GM19467 (cell line): ENCODE results near the gene KIF3B.
"Not testable (repeated sequence)": the region's sequence is repeated elsewhere in the genome, so short reads cannot be mapped to it uniquely, and the experiment has no call there.

ENCODE experiments used
- ATAC-seq: cut with Tn5 transposase; IDR thresholded peaks from one replicate; pipeline ENCODE4 v1.9.1; 2021; ENCODE audit warnings: mild to moderate bottlenecking, moderate library complexity; ENCODE audit not compliant: unreplicated experiment

KIF3B gene

DNA sequence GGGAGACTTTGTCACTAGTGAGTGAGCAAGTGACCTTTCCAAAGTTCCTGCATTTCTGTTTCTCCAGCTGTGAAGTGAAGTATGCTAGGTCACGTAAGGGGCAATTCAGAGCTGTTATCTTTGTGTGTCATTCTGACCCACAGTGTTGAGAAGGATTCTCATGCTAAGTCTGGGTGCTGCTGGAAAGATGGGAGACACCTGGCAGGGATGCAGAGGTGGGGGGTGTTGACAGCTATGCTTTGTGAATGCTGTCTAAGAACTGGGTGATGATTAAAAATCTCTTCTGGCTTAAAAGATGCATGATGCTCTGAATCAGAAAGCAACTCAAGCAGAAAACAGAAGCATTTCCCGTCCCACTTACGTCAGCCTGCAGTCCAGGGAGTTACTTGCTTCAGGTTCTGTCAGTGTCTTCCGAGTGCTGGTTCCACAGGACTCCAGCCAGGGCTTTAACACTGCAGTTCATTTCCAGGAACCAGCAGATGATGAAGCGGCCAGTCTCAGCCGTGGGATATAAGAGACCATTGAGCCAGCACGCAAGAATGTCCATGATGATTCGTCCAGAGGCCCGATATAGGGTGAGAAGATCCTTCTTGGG is 49.7 kb downstream of the KIF3B start:
- no peak for ATAC-seq

DNA sequence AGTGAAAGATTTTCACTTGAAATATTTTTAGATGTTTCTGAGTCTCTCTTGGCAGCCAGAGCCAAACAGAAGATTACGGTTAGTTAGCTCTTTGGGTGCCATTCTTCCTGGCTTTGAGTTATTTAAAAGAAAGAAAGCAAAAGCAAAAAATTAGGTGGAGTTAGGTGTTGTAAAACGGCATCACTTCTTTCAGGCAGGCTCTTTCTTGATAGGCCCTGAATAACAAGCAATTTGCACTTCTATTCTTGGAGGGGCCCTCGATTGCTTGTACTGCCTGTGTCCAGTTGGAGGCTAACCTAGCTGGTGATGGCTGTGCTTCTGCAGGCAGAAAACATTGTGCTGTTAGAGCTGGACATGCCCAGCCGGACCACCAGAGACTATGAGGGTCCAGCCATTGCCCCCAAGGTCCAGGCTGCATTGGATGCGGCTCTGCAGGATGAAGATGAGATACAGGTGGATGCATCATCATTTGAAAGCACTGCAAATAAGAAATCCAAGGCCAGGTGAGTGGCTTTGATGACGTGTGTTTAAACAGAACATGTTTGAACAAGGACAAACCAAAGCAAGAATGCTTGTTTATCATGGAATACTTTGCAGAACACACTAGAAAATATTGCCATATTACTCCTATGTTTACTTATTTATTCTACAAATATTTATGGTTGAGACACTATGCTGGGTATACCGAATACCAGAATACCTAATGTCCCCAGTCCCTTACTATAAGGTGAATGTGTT is 52.5 kb downstream of the KIF3B start:
- ATAC-seq: no peak

DNA sequence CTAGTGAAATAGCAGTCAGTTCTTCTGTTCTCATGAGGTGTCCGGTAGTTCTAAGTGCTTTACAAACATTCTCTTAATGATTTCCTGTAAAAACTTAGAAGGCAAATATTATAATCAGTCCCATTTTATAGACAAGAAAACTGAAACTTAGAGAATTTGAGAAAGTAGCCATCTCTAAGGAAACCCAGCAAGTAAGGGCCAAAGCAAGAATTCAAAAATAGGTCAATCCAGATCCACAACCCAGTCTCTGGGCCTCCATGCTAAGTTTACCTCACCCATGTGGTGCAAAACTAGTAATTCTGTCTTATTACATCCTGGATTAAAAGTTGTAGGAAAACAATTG is 53.1 kb downstream of the KIF3B start:
- no peak for ATAC-seq

DNA sequence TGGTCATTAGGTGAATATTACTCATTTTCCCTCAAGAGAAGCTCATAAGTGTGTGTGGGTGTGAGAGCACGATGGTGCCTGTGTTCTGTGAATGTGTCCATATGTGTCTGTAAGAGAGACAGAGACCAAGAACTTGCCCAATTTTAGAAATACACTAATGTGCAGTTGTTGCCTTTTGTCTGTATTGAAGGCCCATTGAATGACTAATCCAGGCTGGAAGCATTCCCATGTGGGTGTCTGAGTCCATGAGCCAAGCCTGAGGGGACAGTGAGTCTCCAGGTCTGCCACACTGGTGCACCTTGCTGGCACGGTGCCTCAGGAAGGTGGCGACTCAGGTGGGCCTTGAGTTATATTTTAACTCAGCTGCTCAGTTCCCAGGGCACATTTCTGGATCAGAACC is 55.2 kb downstream of the KIF3B start:
- no peak for ATAC-seq

DNA sequence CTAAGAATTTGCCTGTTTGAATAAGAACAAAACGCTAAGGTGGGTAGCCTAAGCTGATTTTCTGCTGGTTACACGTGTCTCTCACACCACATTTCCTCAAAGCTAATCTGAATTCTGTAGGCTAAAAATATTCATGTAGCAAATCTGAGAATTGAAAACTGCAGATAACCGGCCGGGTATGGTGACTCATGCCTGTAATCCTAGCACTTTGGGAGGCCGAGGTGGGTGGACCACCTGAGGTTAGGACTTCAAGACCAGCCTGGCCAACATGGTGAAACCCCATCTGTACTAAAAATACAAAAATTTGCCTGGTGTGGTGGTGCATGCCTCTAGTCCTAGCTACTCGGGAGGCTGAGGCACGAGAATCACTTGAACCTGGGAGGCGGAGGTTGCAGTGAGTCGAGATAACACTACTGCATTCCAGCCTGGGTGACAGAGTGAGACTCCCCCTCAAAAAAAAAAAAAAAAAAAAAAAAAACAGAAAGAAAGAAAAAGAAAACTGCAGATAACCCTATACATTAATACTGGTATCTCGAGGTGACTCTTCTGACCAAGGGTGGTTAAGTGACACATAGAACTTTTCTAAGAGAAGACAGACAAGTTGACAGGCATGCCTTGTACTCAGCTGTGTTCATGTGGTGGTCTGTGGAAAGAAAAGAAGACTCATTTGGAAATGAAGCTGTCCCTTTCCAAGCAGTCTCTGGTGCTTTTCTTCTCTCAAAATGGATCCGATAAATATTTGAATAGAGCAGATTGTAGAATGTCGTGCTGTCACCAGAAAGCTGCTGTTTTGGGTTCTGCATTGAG is 55.9 kb downstream of the KIF3B start:
- ATAC-seq: no peak

DNA sequence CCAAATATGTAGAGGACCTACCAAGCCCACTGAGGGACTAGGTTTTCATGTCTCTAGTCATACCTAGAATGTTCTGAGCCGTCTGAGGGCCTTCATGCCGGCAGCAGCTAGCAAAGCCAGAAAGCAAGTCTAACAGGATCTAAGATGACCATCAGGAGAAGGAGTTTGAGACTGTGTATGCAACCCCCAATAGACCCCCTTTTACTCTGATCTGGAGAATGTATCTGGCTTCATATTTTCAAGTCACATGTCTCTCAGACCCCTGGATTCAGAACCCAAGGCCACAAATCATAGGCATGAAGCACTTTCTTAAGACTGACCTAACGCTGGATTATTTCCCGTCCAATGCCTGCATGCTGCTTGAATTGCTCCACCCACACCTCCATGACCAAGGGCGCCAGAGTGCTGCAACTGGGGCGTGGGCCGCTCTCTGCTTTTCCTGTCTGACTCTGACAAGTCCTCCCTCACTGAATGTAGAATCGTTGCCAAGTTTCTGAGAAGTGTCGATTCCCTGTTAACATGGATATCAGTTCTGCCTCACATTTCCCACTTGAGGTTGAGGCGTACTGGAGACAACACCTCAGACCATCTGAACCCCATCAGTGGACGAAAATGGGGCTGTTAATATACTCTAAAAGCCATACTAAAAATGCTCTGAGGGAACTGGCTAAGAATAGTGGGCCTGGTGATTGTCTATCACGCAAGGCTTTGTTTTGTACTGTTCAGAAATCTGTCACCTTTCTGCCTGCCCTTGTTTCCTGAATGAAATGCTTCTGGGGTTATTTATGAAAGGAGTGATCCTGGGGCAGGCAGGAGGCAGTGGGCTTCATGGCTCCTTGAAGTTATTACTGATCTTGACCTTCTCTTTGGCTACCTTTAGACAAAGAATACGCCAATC is 56.8 kb downstream of the KIF3B start:
- no peak for ATAC-seq

DNA sequence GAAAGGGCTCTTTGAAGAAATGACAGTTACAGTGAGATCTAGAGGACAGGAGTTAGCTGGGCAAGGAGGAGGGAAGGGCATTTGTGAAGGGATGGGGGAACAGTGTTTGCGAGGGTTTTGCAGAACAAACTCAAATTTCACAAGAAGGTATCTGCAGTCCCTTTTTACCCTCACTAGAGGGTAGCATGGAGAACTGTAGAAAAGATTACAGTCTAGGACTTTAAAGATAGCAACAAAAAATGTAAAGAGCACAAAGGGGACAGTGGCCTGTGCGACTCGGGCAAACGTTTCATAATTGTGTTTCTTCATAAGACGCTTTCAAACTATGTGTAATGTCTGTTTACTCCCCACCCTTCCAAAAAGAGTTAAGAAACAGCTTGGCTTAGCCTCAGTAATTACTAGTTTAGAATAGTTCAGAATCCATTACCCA is 59.5 kb downstream of the KIF3B start:
- ATAC-seq: no peak

DNA sequence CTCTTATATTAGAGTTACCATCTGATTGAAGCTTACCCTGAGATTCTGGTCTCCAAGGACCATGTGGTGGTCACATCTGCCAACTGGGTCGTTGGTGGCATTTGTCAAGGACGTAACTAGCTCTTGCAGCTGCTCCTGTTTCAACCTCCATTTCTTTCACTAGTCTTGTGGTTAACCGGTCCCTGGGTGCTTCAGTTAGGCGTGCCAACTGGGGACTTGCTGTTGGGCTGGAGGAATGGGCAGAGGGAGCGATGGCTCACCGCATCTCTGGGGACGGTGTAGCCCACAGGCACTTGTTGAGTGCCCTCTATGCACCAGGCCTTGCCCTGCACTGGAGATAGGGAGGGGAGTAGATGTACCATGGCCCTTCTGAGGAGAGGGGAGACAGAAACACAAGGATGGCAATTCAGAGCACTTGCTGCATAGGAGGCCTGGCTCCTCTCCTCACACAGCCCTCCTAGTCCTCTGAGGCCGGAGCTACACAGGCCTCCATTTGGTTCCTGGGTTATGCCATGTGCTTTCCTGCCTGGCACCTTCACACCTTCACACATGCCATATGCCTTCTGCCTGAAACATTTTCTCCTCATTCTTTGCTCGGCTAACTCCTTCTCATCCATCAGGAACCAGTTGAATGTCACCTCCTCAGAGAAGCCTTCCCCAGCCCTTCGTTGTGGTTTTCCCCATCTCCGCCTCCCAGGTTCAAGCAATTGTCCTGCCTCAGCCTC is 60.6 kb downstream of the KIF3B start:
- ATAC-seq: no peak

DNA sequence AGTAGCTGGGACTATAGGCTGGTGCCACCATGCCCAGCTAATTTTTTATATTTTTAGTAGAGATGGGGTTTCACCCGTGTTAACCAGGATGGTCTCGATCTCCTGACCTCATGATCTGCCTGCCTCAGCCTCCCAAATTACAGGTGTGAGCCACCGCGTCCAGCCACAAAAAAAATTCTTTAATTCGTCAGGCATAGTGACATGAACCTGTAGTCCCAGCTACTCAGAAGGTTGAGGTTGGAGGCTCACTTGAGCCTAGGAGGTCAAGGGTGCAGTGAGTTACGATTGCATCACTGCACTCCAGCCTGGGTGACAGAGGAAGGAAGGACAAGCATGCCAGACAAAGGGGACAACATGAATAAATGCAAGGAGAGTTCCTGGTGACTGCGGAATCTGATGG is 61.2 kb downstream of the KIF3B start:
- no peak for ATAC-seq

DNA sequence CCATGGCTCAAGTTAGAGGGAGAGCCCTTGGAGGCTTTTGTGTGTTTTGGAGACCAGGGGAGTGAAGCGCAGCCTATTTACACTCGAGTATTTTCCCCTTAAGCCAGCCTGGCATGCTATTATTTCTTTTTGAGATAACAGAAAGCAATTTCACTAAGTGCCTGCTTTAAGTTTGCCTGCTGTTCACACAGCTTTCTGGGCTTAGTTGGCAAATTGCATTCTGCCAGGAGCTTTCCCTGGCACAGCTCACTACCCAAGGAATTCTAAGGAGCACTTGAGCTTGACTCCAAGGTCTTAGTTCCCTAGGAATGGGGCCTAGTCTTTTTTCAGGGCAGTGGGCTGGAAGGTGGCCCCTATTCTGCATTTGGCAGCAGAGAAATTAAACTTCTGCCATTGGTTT is 61.7 kb downstream of the KIF3B start:
- ATAC-seq: no peak

DNA sequence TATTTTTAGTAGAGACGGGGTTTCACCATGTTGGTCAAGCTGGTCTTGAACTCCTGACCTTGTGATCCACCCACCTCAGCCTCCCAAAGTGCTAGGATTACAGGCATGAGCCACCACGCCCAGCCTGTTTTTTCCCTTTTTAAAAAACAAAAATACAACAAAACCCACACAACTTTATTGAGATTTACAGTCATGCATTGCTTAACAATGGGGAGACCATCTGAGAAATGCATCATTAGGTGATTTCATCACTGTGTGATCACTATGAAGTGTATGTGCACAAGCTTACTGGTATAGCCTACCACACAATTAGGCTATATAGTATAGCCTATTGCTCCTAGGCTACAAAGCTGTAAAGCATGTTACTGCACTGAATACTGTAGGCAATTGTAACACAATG is 63.6 kb downstream of the KIF3B start:
- ATAC-seq: not testable (repeated sequence)

DNA sequence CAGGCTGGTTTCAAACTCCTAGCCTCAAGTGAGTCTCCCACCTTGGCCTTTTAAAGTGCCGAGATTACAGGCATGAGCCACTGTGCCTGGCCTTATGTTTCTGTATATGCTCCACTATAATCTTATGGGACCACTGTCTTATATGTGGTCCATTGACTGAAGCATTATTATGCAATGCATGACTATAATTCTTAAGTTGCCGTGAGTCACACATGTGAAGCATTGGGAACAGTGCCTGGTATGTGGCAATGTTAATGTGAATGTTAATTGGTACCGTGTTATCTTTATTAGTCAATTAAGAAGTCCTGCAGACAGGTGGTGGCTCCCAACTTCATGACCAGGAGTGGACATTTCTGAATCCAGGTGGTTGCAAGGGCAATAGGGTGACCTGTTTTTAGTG is 66.0 kb downstream of the KIF3B start:
- no peak for ATAC-seq

DNA sequence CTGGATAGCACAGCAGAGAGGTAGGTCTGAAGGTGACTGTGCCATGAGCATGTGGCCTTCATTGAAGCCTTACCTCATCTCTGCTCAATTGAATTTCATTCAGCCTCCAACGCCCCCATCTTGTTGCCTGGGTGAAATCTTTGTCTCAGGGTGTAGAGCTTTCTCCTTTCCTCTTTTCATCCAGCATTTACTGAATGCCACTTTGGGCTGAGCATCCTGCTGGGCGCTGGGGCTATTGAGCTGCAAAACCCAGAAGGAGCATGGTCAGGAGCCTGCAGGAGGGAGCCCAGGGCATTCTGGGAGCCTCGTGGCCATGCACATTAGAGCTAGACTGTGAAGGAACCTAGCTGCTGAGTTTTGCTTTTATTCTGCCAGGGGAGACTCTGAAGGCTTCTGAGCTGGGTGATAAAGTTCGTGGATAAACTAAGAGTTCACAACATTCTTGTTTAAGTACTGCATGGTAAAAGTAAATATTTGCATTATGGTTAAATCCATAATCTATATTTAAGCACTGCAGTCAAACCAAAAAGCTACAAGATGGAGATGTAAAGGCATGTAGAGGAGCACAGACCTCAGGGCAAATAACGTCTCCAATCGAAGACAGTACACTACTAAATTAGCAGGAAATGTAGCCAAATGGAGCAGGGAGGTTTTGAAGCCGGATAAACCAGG is 67.5 kb downstream of the KIF3B start:
- no peak for ATAC-seq

DNA sequence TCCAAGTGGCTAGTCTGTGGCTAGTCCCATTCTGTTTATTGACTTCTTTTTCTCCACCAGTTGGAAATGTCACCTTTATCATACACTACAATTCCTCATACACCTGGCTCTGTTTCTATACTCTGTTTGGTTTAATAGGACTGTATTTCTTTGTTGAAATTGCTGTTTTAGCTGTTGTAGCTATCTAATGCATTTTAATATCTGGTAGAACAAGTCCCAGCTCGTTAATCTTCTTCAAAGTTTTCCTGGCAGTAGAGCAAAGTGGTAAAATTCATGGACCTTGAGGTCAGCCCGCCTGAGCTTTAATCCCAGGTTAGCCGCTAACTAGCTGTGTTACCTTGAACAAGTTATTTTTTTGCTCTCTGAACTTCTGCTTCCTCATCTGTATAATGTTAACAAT is 70.8 kb downstream of the KIF3B start:
- no peak for ATAC-seq

DNA sequence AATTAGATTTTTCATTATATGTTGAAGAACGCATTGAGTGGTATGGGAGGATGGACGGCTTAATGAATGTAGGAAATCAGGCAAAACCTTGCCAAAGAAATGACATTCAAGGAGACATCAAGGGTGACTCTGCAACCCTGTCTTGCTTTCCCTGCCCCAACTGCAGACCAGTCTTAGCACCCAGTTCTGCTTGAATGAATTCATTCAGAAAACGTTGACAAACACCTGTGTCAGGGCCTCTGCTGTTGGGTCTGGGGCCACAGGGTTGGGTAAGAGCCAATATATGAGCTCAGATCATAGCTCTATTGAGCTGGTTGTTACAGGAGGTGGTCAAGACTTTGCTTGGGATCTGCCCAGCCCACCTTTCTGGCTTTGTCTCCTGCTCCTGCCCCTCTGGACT is 73.0 kb downstream of the KIF3B start:
- no peak for ATAC-seq

DNA sequence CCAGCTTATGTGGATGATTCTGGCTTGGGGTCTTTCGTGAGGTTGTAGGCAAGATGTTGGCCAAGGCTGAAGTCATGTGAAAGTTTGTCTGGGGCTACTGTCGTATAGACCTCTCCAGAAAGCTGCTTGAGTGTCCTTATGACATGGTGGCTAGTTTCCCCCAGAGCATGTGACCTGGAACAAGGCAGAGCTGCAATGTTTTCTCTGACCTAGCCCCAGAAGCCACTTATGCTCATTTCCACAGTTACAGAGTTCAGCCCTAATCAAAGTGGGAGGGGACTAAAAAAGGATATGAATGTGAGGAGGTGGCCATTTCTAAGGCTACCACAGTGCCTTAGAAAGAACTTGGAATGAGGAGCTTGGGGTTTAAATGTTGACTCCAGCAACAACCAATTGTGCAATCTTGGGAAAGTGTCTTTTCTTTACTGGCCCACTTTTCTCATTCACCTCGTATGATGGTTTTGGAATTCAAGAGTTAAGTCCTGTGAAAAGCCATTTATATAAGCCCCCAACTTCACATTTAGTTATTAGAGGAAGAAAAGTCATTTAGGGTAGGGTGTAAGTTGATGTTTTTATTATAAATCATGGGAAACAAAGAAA is 74.8 kb downstream of the KIF3B start:
- no peak for ATAC-seq

DNA sequence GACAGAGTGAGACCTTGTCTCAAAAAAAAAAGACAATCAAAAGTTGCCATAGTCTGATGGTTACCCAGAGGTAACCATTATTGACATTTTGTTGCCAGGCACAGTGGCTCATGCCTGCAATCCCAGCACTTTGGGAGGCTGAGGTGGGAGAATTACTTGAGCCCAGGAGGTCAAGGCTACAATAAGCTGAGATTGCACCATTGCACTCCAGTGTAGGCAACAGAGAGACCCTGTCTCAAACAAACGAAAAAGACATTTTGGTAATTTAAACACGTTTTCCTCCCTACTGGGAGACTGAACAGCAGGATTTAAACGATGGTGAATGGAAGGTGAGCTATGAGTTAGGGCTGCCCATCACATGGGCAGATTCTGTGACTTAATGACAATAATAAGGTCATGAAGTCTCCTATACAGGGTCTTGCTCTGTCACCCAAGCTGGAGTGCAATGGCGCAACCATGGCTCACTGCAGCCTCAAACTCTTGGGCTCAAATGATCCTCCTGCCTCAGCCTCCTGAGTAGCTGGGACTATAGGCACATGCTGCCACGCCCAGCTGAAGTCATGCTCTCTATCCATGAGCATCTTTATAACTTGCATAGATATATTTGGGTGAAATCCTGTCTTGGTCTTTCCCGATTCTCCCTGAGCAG is 76.5 kb downstream of the KIF3B start:
- ATAC-seq: no peak

DNA sequence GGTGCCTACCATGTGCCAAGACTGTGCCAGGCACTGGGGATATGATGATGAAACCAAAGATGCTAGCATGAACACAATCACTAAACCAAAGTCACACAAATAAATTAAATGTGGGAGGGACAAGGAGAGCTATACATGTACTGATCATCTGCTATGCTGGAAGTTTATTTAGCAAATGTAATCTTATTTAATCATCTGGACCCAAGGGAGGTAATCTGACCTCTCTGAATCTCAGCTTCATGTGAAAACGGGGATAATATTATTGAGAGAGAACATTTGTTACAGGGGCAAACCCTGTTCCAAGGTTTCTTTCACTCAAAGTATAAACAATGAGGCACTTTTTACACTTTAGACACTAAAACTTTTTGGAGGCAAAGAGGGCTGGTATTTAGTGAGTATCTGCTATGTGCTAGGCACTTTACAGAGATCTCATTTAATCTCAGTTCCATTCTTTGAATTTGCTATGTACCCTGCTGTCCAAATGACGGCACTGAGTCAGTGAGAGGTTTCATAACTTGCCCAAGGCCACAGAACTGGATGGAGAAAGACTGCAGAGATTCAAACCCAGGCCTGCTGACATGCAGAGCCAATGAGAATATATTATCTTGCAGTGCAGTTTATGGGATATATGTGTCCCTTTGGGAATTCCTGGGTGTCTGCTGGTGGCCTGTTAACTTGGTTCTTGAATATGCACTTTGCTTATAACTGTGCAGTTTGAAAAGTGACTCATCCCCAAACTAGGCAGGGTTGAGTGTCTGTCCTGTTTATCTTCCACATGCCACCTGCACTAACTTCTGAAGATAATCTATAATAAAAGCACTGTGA is 77.4 kb downstream of the KIF3B start:
- no peak for ATAC-seq
